Left ventricle myocardium inferior (tissue), 1 donor: ENCODE results near the gene CELSR2. TPM values are rescaled to one million over a fixed set of nuclear protein-coding genes. Genes with fewer than 3 reads are reported as not detected.

Source experiments
- DNase-seq: peaks from one replicate; pipeline ENCODE4 v3.0.0-alpha.2; 2020
- H3K27ac ChIP-seq: fragments of 200-600 bp; replicated peaks from 2 replicates; pipeline ENCODE4 v1.8.0; 2021
- H3K27me3 ChIP-seq: fragments of 200-600 bp; 2 replicates; pipeline ENCODE4 v1.8.0; 2021; ENCODE audit warnings: low read depth
- H3K36me3 ChIP-seq: fragments of 200-600 bp; 2 replicates; pipeline ENCODE4 v1.8.0; 2021
- H3K4me1 ChIP-seq: fragments of 200-600 bp; 2 replicates; pipeline ENCODE4 v1.8.0; 2021
- H3K4me3 ChIP-seq: fragments of 200-600 bp; 2 replicates; pipeline ENCODE4 v1.8.0; 2021; ENCODE audit warnings: mild to moderate bottlenecking, moderate library complexity
- H3K9me3 ChIP-seq: fragments of 200-600 bp; replicated peaks from 2 replicates; pipeline ENCODE4 v1.8.0; 2021
- intact Hi-C: fragments of 100-400 bp; cut with micrococcal nuclease; formaldehyde crosslinking; loops from one replicate; pipeline ENCODE4 v1.11.0; 2022
- total RNA-seq: library from RNA; stranded (reverse); fragmentation: NEBNext Ultra II Directional; extraction: Animal tissue kit (Norgen Biotek cat#: 25700); gene quantifications from one replicate; pipeline ENCODE4 v1.2.1, GENCODE V29; 2021
- TF ChIP-seq, protein P1 (sequence below): fragments of 200-600 bp; IDR thresholded peaks from 2 replicates; pipeline ENCODE4 v1.8.0; 2021; ENCODE audit warnings: antibody characterized with exemption, mild to moderate bottlenecking, borderline replicate concordance
- donor health status: DM: no; HTN: yes; CAD: no; lungs with severe emphysema.

The CELSR2 gene
- total RNA-seq, 1 donor from 2014 or later = 4.2 TPM

DNA sequence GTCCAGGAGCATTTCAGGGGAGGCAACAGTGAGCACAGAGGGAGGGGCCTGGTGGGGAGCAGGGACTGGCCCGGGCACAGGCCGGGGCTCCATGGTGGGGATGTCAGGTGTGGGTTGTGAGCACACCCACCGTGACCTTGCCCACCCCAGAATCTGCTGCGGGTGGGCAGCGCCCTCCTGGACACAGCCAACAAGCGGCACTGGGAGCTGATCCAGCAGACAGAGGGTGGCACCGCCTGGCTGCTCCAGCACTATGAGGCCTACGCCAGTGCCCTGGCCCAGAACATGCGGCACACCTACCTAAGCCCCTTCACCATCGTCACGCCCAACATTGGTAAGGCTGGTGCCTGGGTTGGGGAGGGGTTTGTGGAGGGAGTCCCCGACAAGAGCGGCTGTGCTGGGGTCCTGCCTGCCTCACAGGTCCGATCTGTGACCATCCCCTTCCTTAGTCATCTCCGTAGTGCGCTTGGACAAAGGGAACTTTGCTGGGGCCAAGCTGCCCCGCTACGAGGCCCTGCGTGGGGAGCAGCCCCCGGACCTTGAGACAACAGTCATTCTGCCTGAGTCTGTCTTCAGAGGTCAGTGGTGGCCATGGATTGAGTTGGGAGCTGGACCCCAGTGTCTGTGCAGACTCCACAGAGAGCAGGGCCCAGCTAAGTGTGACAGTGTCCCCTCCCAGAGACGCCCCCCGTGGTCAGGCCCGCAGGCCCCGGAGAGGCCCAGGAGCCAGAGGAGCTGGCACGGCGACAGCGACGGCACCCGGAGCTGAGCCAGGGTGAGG lies 19.3 kb downstream of the CELSR2 start:
- intact Hi-C loops = no loop called here
- TF ChIP-seq, protein P1, sequence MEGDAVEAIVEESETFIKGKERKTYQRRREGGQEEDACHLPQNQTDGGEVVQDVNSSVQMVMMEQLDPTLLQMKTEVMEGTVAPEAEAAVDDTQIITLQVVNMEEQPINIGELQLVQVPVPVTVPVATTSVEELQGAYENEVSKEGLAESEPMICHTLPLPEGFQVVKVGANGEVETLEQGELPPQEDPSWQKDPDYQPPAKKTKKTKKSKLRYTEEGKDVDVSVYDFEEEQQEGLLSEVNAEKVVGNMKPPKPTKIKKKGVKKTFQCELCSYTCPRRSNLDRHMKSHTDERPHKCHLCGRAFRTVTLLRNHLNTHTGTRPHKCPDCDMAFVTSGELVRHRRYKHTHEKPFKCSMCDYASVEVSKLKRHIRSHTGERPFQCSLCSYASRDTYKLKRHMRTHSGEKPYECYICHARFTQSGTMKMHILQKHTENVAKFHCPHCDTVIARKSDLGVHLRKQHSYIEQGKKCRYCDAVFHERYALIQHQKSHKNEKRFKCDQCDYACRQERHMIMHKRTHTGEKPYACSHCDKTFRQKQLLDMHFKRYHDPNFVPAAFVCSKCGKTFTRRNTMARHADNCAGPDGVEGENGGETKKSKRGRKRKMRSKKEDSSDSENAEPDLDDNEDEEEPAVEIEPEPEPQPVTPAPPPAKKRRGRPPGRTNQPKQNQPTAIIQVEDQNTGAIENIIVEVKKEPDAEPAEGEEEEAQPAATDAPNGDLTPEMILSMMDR = no peak
- no peaks in the 10 kb centered on the region for H3K27me3 ChIP-seq
- H3K4me1 ChIP-seq = peaks cover 4% of the 10 kb centered on the region
- no peak for DNase-seq
- no peak overlapping the region for H3K4me3 ChIP-seq
- H3K36me3 ChIP-seq = no peaks in the 10 kb centered on the region
- no peak overlapping the region for H3K27ac ChIP-seq
- no peaks in the 10 kb centered on the region for H3K9me3 ChIP-seq

- no peak overlapping the region for H3K4me3 ChIP-seq
- no peaks in the 10 kb centered on the region for H3K4me1 ChIP-seq
- no peak overlapping the region for H3K27ac ChIP-seq
- intact Hi-C loops = no loop called here
- H3K36me3 ChIP-seq = no peaks in the 10 kb centered on the region
- TF ChIP-seq, protein P1 = no peak
- DNase-seq = no peak
- H3K9me3 ChIP-seq = no peaks in the 10 kb centered on the region
- H3K27me3 ChIP-seq = no peaks in the 10 kb centered on the region
Measured at GRCh38 chr1:109269212-109269980, 20.1 kb downstream of the CELSR2 start.

DNA sequence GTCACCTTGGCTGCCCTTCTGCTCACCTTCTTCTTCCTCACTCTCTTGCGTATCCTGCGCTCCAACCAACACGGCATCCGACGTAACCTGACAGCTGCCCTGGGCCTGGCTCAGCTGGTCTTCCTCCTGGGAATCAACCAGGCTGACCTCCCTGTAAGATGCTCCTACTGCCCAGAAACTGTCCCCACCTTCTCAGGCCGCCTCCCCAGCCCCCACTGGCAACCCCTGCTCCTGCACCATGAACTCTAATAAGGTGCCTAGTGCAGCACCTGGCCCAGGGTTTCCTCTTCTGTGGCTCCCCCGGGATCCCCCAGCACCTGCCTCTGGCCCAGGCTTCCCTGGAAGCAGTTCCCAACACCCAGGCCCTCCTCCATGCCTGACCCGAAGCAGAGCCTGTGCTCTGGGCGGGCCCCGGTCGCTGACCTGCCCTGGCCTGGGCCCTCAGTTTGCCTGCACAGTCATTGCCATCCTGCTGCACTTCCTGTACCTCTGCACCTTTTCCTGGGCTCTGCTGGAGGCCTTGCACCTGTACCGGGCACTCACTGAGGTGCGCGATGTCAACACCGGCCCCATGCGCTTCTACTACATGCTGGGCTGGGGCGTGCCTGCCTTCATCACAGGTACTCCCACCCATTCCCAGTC lies 20.8 kb downstream of the CELSR2 start:
- Histone ChIP-seq H3K27me3 (no peaks in the 10 kb centered on the region), H3K36me3 (no peaks in the 10 kb centered on the region), H3K9me3 (no peaks in the 10 kb centered on the region), H3K4me1 (no peaks in the 10 kb centered on the region), H3K27ac (no peak overlapping the region), H3K4me3 (no peak overlapping the region)
- TF ChIP-seq, protein P1 = no peak
- no peak for DNase-seq
- intact Hi-C loops = loop anchor here (10.0 kb wide), 1 partner anchor 245 kb away; no protein-coding TSS in a partner anchor

DNA sequence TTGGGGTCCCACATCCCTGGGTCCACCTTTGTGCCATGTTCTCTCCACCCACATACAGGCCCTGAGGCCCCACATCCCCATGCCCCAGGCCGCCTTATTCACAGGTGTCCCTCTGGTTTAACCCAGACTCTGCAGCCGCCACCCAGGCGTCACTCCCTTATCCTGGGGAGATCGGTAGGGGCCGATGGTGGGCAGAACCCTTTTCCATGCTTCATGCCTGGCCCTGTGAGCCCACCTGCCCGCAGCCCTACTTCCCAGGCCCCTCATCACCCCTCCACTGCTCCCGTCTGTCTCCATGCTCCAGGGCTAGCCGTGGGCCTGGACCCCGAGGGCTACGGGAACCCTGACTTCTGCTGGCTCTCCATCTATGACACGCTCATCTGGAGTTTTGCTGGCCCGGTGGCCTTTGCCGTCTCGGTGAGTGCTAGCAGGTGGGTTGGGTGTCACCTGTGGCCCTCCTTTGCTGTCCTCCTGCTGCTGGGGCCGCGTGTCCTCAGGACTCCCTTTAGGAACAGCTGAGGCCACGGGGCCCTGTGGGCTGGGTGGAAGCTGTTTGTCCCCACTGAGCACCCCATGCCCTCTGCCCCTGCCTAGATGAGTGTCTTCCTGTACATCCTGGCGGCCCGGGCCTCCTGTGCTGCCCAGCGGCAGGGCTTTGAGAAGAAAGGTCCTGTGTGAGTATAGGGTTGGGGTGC lies 21.4 kb downstream of the CELSR2 start:
- H3K9me3 ChIP-seq = no peaks in the 10 kb centered on the region
- TF ChIP-seq, protein P1 = no peak
- H3K4me3 ChIP-seq = no peak overlapping the region
- no peaks in the 10 kb centered on the region for H3K27me3 ChIP-seq
- H3K36me3 ChIP-seq = no peaks in the 10 kb centered on the region
- H3K27ac ChIP-seq = no peak overlapping the region
- DNase-seq = peak; percentile 10
- intact Hi-C loops = loop anchor here (10.0 kb wide), 1 partner anchor 244 kb away; no protein-coding TSS in a partner anchor
- no peaks in the 10 kb centered on the region for H3K4me1 ChIP-seq

DNA sequence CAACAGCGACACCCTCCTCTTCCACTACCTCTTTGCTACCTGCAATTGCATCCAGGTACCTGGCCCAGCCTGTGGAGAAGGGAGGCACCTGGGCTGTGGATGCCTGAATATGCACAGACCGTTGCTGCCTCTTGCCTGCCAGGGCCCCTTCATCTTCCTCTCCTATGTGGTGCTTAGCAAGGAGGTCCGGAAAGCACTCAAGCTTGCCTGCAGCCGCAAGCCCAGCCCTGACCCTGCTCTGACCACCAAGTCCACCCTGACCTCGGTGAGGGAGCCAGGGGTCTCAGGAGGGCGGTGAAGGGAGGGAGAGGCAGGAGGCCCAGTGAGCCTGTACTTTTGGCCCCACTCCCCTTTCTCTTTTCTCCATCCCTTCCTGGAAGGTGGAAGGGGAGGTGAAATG lies 22.1 kb downstream of the CELSR2 start:
- peak; percentile 4 for DNase-seq
- TF ChIP-seq, protein P1 = no peak
- H3K9me3 ChIP-seq = no peaks in the 10 kb centered on the region
- H3K36me3 ChIP-seq = no peaks in the 10 kb centered on the region
- no peaks in the 10 kb centered on the region for H3K27me3 ChIP-seq
- H3K4me3 ChIP-seq = no peak overlapping the region
- no peak overlapping the region for H3K27ac ChIP-seq
- intact Hi-C loops = loop anchor here (10.0 kb wide), 1 partner anchor 243 kb away; no protein-coding TSS in a partner anchor
- H3K4me1 ChIP-seq = no peaks in the 10 kb centered on the region
